ENCODE data around the gene PLK4. TPM values are rescaled to one million over a fixed set of nuclear protein-coding genes. Genes with fewer than 3 reads are reported as not detected.

Gene PLK4
- total RNA-seq, 1 donor from 2014 or later, result 0.53 TPM

DNA sequence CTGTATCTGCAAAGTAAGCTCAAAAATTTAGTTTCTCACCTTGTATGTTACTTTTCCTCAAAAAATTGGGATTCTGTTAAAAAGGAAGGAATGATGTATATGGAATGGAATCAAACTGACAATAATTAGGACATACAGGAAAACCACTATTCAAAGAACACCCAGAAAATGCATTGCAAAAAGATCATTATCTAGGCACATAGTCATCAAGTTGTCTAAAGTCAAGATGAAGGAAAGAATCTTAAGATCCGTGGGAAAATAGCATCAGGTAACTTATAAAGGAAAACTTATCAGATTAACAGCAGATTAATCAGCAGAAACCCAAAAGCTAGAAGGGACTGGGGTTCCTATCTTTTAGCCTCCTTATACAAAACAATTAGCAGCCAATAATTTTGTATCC is 23.1 kb upstream of the PLK4 start:
- FAIRE-seq (no peak), DNase-seq (ENCODE audit: low read depth) (no peak)
- no peaks in the 10 kb centered on the region for H3K27me3 ChIP-seq (ENCODE audit: control insufficient read depth, insufficient read depth, low read length)
- H3K4me3 ChIP-seq (ENCODE audit: low read depth, low read length), result no peak overlapping the region
- TF ChIP-seq, protein P1, sequence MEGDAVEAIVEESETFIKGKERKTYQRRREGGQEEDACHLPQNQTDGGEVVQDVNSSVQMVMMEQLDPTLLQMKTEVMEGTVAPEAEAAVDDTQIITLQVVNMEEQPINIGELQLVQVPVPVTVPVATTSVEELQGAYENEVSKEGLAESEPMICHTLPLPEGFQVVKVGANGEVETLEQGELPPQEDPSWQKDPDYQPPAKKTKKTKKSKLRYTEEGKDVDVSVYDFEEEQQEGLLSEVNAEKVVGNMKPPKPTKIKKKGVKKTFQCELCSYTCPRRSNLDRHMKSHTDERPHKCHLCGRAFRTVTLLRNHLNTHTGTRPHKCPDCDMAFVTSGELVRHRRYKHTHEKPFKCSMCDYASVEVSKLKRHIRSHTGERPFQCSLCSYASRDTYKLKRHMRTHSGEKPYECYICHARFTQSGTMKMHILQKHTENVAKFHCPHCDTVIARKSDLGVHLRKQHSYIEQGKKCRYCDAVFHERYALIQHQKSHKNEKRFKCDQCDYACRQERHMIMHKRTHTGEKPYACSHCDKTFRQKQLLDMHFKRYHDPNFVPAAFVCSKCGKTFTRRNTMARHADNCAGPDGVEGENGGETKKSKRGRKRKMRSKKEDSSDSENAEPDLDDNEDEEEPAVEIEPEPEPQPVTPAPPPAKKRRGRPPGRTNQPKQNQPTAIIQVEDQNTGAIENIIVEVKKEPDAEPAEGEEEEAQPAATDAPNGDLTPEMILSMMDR (IDR thresholded peaks at IDR 0.05; ENCODE audit: insufficient read depth, low read length, severe bottlenecking), result no peak
- no peaks in the 10 kb centered on the region for H3K36me3 ChIP-seq (ENCODE audit: control insufficient read depth, insufficient read depth, low read length)

DNA sequence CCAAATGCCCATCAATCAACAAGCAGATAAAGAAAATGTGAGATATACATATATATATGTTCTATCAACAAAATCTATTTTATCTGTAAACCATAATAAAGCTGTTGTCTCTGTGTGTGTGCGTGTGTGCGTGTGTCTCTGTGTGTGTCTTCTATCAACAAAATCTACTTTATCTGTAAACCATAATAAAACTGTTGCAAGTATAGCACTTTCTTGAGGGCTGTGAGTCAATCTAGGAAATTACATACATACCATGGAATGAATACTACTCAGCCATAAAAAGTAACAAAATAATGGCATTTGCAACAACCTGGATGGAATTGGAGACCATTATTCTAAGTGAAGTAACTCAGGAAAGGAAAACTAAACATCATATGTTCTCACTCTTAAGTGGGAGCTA is 12.5 kb upstream of the PLK4 start:
- no peak for FAIRE-seq
- no peak for DNase-seq (ENCODE audit: low read depth)

DNA sequence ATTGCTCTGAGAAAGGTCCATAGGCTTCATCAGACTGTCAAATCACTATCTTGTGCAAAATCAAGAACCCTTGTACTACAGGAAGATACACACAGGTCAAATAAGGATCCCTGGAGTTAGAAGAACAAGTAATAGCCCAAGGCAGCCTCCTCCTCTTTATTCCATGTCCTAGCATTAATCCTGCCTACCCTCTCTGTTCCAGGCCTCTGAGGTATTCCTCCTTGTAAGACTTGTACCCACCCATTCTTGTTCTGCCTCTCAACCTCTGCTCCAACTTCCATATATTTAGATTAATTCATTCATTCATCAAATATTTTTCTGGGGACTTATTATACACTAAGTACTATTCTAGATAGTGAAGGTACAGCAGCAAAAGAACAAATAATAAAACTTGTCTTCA is 10.4 kb upstream of the PLK4 start:
- Histone ChIP-seq H3K4me3 (ENCODE audit: low read depth, low read length) (no peak overlapping the region), H3K36me3 (ENCODE audit: control insufficient read depth, insufficient read depth, low read length) (no peaks in the 10 kb centered on the region), H3K27me3 (ENCODE audit: control insufficient read depth, insufficient read depth, low read length) (no peaks in the 10 kb centered on the region)
- TF ChIP-seq, protein P1 (IDR thresholded peaks at IDR 0.05; ENCODE audit: insufficient read depth, low read length, severe bottlenecking), result no peak
- FAIRE-seq, result no peak
- DNase-seq (ENCODE audit: low read depth), result no peak

More for the DNA sequence above, 12.5 kb upstream of the PLK4 start:
- Histone ChIP-seq H3K4me3 (ENCODE audit: low read depth, low read length) (no peak overlapping the region), H3K27me3 (ENCODE audit: control insufficient read depth, insufficient read depth, low read length) (no peaks in the 10 kb centered on the region), H3K36me3 (ENCODE audit: control insufficient read depth, insufficient read depth, low read length) (no peaks in the 10 kb centered on the region)
- TF ChIP-seq, protein P1 (IDR thresholded peaks at IDR 0.05; ENCODE audit: insufficient read depth, low read length, severe bottlenecking), result no peak

DNA sequence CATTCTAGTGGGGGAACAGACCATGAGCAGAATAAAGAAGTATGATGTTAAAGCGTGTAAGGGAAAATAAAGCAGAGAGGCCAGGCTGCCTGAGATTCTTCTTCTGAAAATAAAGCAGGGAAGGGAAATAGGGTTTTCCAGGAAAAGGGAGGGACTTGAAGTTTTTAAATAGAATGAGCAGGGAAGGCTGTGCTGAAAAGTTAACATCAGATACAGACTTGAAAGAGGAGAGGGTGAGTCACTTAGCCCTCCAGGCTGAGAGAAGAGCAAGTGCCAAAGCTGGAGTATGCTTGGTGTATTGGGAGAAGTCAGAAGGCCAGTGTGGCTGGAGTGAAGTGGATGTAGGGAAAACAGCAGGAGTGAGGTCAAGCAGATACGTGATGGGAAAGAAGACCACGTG is 10.0 kb upstream of the PLK4 start:
- Histone ChIP-seq H3K27me3 (ENCODE audit: control insufficient read depth, insufficient read depth, low read length) (no peaks in the 10 kb centered on the region), H3K4me3 (ENCODE audit: low read depth, low read length) (no peak overlapping the region), H3K36me3 (ENCODE audit: control insufficient read depth, insufficient read depth, low read length) (no peaks in the 10 kb centered on the region)
- DNase-seq (ENCODE audit: low read depth) (peak; percentile 79), FAIRE-seq (no peak)
- TF ChIP-seq, protein P1 (IDR thresholded peaks at IDR 0.05; ENCODE audit: insufficient read depth, low read length, severe bottlenecking), result no peak

DNA sequence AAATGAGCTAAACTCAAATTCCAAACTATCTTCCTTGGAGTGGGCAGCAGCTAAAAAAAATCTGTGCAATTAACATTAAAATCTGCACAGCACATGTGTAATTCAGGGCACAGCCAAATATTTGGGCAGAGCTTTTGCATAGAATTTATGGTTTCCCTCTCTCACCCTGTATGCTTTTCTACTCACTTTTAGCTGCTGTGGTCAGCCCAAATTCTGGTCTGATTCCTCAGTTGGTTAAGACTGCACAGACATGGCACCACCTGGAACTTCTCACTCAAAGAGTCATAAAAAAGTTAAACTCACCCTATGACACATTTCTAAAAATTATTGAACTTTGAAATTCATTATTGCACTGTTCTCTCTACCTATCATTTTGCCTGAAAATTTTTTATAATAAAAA is 4.9 kb upstream of the PLK4 start:
- no peaks in the 10 kb centered on the region for H3K36me3 ChIP-seq (ENCODE audit: control insufficient read depth, insufficient read depth, low read length)
- no peaks in the 10 kb centered on the region for H3K27me3 ChIP-seq (ENCODE audit: control insufficient read depth, insufficient read depth, low read length)
- TF ChIP-seq, protein P1 (IDR thresholded peaks at IDR 0.05; ENCODE audit: insufficient read depth, low read length, severe bottlenecking), result no peak
- FAIRE-seq (no peak), DNase-seq (ENCODE audit: low read depth) (no peak)
- H3K4me3 ChIP-seq (ENCODE audit: low read depth, low read length), result no peak overlapping the region

DNA sequence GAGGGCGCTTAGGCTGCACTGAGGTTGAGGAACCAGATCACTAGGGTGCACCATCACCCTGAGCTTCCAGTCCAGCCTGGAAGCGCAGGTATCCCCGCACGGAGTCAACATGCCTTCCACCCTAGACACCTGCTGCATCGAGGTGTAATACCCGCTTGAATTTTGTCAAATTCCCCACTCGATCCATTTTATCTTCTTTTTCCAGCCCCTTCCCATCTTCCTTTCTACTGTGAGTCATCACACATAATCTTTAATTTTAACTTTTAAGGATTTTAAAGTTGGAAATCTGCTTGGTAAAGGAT is 821 bp downstream of the PLK4 start:
- peak overlapping the region; percentile 93 for H3K4me3 ChIP-seq (ENCODE audit: low read depth, low read length)
- TF ChIP-seq, protein P1 (IDR thresholded peaks at IDR 0.05; ENCODE audit: insufficient read depth, low read length, severe bottlenecking), result peak; percentile 30
- DNase-seq (ENCODE audit: low read depth) (no peak), FAIRE-seq (no peak)
- no peaks in the 10 kb centered on the region for H3K27me3 ChIP-seq (ENCODE audit: control insufficient read depth, insufficient read depth, low read length)
- H3K36me3 ChIP-seq (ENCODE audit: control insufficient read depth, insufficient read depth, low read length), result no peaks in the 10 kb centered on the region

All from bronchial epithelial cell (primary cell).